ENCODE measurements around the gene DPYSL4.
"Not testable (repeated sequence)": the region's sequence is repeated elsewhere in the genome, so short reads cannot be mapped to it uniquely, and the experiment has no call there.

DPYSL4 gene

DNA sequence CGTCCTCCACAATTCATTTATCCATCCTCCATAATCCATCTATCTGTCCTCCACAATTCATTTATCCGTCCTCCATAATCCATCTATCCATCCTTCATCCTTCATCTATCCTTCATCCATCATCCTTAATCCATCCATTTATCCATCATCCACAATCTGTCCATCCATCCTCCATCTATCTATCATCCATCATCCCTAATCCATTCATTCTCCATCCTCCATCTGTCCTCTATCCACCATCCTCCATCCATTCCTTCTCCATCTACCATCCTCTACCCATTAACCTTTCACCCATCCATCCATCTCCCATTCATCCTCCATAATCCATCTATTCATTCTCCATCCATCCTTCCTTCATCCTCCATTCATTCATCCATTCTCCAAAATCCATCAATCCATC, 36.0 kb upstream of the DPYSL4 start:
- no peak for DNase-seq

DNA sequence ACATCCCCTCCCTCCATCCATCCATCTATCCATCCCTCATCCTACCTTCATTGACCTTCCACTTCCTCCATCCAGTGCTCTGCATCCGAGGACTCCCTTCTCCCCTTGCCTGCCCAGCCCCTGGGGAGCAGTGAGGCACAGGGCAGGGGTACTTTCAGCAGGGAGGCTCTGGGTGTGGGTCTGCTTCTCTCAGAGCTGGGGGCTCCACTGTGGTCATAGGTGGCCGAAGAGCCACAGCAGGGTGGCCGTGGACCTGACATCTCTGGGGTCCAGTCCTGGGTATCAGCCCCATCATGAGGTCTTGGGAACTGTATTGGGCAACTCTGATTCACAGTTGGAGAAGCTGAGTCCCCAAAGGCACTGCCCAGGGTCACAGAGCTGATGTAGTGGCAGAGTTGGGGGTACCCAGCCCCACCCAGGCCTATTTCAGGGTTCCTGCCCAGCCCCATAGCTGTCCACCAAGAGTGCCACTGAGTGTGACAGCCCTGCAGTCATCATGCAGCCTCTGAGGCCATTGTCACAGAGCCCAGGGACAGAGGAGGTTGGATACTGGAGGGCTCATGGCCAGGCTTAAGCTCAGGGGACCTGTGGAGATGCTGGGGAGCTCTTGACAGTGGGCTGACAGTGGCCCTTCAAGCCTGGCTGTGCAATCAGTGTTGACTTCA, 35.3 kb upstream of the DPYSL4 start:
- DNase-seq, result no peak

- no peak for DNase-seq
Observed at GRCh38 chr10:132151951-132152505, 34.7 kb upstream of the DPYSL4 start.

GRCh38 chr10:132152896-132153580, 33.7 kb upstream of the DPYSL4 start:
- no peak for DNase-seq

DNA sequence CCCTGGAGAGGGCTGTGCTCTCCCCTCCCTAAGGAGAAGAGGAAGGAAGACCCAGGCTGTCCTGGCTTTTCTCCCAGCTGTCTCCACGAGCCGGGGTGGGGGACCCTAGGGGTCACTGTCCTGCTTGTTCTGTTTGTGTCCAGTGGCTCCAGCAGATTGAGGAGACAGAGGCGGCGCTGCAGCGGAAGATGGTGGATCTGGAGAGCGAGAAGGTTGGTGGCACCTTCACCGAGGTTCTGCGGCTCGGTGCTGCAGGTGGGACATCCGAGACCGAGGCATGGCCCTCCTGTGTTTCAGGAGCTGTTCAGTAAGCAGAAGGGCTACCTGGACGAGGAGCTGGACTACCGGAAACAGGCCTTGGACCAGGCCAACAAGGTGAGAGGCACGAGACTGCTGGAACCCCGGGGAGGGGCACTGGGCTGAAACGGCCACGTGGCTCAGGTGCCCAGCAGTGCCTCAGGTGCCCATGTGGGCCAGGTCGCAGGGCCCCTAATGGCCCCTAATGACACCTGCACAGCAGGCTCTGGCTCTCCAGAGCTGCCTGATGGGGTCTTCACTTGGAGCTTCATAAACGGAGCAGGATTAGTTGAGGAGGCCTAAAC, 33.0 kb upstream of the DPYSL4 start:
- no peak for DNase-seq

- no peak for DNase-seq
Observed at GRCh38 chr10:132154440-132154839, 32.3 kb upstream of the DPYSL4 start.

GRCh38 chr10:132154931-132155330, 31.8 kb upstream of the DPYSL4 start:
- DNase-seq, result no peak

DNA sequence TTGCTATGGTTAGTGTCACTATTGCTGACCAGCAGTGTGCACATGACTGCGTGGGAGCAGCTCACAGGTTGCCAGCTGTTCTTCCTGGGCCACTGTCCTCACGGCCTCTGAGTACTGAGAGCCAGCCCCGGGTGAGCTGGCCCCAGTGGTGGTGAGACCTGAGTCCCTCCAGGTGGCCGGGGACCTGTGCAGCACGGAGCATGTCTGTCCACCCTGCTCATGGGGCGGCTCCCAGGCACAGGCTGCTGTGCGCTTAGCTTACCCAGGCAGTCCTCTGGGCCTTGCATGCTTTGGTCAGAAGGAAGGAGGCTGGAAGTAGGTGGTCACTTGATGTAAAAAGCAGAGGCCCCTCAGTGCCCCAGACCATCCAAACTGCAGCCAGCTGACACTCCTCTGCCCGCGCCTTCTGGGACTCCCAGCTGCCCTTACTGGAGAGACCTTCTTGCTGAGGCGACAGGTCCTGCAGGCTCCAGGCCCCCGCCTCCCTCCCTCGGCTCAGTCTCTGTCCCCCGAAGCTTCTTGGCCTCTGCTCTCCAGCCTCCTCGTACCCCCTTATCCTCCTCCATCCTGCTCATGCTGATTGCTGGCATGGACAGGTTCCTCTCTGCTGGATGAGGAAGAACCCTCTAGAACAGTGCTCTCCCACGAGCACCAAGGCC, 30.9 kb upstream of the DPYSL4 start:
- DNase-seq, result no peak

GRCh38 chr10:132156382-132156781, 30.4 kb upstream of the DPYSL4 start:
- DNase-seq, result no peak

GRCh38 chr10:132157101-132157500, 29.6 kb upstream of the DPYSL4 start:
- no peak for DNase-seq

GRCh38 chr10:132158122-132158741, 28.5 kb upstream of the DPYSL4 start:
- DNase-seq, result peak; percentile 11

DNA sequence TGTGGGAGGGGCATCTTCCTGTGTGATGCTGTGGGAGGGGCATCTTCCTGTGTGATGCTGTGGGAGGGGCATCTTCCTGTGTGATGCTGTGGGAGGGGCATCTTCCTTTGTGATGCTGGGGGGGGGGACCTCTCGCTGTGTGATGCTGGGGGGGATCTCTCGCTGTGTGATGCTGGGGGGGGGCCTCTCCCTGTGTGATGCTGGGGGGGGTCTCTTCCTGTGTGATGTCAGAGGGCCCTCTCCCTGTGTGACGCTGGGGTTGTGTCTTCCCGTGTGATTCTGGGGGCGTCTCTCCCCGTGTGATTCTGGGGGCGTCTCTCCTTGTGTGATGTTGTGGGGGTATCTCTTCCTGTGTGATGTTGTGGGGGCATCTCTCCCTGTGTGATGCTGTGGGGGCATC, 27.9 kb upstream of the DPYSL4 start:
- DNase-seq, result no peak

GRCh38 chr10:132159302-132160230, 27.2 kb upstream of the DPYSL4 start:
- peak; percentile 8 for DNase-seq

DNA sequence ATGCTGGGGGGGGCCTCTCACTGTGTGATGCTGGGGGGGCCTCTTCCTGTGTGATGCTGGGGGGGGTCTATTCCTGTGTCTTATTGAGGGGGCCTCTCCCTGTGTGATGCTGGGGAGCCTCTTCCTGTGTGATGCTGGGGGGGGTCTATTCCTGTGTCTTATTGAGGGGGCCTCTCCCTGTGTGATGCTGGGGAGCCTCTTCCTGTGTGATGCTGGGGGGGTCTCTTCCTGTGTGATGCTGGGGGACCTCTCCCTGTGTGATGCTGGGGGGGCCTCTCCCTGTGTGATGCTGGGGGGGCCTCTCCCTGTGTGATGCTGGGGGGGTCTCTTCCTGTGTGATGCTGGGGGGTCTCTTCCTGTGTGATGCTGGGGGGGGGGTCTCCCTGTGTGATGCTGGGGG, 26.5 kb upstream of the DPYSL4 start:
- DNase-seq, result not testable (repeated sequence)

- DNase-seq, result not testable (repeated sequence)
Observed at GRCh38 chr10:132160834-132161622, 25.7 kb upstream of the DPYSL4 start.

DNA sequence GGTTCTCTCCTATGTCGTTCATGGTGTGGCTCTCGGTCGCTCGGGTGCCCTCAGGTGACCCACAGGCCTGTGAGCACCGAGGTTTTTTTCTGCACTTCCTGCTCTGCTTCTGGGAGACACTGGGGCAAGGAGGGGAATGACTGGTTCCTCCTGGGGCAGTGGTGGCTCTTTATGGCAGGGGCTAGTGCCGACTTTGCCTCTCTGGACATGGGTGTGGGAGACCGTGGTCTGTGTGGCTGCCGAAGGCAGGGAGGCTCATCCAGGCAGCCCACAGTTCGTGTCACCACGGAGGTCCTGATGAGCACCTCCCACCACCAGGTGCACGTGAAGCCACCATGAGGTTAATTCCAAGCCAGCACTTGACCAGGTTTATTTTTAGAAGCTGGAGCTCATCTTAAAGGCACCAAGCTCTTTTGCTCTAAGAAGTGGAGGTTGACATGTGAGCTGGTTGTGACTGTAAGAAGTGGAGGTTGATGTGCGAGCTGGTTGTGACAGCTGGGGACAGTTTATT, 24.7 kb upstream of the DPYSL4 start:
- no peak for DNase-seq

DNA sequence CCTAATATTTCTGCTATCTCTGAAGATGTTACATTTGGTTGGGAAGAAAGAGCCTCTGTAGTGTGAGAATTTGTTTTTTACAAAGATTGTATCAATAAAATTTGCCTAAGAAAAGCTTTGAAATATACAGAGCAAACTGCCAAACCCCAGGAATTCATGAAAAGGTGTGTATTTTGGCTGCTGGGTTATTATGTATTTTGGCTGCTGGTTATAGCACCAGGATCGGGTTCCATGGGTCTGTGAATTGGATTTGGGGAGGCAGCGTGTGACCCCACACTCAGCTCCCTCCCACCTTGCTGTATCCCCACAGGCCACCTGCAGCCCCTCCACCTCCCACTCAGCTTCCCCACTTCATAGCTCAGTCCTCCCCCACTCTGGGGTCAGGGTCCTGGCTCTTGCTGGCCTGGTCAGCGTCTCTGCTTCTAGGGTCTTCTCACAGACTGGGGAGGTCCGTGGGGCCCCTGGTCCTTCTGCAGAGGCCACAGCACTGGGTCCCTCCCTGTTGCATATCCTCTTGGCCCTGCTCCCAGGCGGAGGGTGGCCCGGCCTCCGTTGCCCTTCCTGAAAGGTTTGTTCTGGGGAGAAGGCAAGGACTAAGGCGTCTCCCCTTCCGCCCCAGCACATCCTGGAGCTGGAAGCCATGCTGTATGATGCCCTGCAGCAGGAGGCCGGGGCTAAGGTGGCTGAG, 24.0 kb upstream of the DPYSL4 start:
- DNase-seq, result no peak

- DNase-seq, result no peak
Observed at GRCh38 chr10:132163278-132163765, 23.4 kb upstream of the DPYSL4 start.

- DNase-seq, result no peak
Observed at GRCh38 chr10:132163826-132164515, 22.8 kb upstream of the DPYSL4 start.

Data from stimulated activated CD4-positive, alpha-beta T cell treated with anti-CD3 and anti-CD28 coated beads, Interleukin-12 subunit alpha, Interleukin-12 subunit beta, amount 100 ng/mL, for 4 hours (primary cell).